GM20000 (cell line): Measurements from ENCODE around the gene DOCK10.

Experiments used
- DNase-seq: peaks from one replicate; pipeline ENCODE4 v3.0.0; 2012; ENCODE audit warnings: low spot score
- TF ChIP-seq, protein P1 (sequence below): IDR thresholded peaks from 2 replicates; pipeline ENCODE4 v1.5.1; 2012; ENCODE audit warnings: mild to moderate bottlenecking, control low read depth; ENCODE audit errors: extremely low read depth, missing control alignments

The DOCK10 gene

DNA sequence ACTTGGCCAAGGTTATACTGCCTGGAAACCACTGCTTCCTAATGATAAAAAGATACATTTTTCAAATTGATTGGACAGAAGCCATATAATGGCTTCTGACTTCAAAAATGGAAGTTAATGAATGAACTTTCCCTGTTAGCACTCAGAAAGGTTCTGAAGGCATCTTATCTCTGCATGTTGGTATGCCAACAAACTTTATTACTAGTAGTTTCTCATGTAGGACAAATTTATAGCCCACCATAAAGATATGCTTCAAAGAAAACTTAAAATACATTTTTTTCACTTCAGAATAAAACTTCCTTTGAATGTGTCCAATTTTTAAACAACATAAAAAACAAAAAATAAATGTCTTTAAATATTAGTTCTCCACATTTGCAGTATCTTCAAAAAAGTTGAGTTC is 10.0 kb downstream of the DOCK10 start:
- DNase-seq: no peak
- TF ChIP-seq, protein P1, sequence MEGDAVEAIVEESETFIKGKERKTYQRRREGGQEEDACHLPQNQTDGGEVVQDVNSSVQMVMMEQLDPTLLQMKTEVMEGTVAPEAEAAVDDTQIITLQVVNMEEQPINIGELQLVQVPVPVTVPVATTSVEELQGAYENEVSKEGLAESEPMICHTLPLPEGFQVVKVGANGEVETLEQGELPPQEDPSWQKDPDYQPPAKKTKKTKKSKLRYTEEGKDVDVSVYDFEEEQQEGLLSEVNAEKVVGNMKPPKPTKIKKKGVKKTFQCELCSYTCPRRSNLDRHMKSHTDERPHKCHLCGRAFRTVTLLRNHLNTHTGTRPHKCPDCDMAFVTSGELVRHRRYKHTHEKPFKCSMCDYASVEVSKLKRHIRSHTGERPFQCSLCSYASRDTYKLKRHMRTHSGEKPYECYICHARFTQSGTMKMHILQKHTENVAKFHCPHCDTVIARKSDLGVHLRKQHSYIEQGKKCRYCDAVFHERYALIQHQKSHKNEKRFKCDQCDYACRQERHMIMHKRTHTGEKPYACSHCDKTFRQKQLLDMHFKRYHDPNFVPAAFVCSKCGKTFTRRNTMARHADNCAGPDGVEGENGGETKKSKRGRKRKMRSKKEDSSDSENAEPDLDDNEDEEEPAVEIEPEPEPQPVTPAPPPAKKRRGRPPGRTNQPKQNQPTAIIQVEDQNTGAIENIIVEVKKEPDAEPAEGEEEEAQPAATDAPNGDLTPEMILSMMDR: no peak

DNA sequence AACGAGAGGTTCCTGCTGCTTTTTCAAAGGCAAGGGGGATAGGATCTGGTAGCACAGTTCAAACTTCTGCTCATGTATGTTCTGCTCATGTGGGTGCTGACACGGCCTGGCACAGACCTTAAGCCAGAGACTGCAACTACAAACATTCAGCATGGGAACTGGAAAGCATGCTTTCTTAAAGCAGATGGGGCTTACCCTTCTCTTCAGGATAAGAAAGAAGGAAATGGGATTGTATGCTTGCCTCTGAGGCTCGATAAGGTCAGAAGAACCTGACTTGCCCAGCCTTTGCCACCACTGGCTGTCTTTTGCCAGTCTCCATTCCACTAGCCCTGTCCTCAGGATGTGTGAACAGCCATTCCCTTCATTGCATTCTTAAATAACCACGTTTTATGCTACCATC is 10.7 kb downstream of the DOCK10 start:
- no peak for DNase-seq
- TF ChIP-seq, protein P1: no peak

DNA sequence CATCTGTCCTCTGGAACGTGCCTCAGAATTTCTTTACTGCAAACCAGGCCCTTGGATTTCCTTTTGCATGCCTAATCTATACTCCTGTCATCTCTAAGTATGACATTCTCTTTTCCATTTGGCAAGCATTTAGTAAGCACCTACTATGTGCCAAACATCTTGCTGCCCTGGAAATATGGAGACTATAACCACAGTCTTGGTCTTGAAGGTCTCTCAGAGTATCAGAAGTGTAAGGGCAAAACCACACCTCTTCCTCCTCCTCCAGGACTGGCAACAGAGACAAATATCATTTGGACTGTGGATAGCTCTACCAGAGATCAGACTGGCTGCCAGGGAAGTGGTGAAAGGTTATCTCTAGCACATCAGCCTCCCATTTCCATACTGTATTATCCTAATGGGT is 11.4 kb downstream of the DOCK10 start:
- DNase-seq: no peak
- TF ChIP-seq, protein P1: no peak

DNA sequence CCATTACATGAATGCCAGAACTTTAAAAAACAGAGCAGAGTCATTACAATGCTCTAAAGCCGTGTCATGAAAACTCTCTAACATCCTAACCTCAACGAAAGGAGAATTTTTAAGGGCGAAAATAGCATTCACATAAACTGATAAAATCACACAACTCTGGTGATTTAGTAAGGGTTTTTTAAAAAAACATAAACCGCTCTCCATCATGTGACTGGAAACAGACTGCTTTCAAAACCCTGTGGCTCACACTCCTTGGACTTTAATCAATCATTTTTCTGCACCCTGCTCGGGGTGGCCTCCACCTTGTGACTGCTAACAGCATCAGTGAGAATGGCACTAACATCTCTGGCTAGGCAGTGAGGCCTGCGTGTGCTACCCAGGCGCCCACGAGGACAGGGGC is 12.1 kb downstream of the DOCK10 start:
- DNase-seq: no peak
- TF ChIP-seq, protein P1: no peak

DNA sequence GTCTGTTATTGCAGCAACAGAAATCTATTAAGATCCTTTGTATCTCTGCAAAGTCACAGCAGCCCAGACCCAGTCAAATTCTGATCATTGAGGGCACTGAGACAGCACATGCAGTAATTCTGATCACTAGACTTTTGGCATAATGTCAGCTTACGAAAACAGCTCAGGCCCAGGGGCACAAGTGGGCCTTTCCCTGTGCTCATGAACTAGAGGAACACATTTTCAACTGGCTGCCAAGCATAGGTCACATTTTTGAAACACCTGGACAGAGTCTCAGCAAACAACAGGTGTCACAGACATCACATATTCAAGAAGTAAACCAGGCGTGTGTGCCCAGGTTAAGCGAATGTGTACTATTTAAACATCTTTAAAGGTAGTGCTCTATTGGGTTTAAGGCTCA is 13.7 kb downstream of the DOCK10 start:
- DNase-seq: no peak
- TF ChIP-seq, protein P1: no peak

DNA sequence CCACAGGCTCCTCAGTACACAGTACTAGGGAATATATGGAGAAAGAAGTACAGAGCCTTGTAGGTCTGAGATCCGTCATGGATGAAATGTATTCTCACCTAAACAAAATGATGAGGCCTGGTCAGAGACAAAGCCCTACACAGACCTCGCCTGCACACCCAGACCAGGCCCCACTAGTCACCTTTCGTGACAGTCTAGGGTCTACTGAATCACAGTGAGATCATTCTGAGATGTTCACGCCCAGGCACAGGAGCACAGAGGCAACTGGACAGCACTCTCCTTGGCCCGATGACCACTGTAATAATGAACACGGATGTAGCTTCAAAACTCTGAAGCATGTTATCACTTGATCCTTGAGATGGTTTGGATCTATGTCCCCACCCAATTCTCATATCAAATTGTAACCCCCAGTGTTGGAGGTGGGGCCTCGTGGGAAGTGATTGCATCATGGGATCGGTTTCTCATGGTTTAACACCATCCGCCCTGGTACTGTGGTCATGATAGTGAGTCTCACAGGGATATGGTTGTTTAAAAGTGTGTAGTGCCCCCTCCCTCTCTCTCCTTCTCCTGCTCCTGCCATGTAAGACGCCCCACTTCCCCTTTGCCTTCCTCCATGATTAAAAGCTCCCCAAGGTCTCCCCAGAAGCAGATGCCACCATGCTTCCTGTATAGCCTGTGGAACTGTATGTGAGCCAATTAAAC is 15.1 kb downstream of the DOCK10 start:
- TF ChIP-seq, protein P1: no peak
- DNase-seq: no peak

DNA sequence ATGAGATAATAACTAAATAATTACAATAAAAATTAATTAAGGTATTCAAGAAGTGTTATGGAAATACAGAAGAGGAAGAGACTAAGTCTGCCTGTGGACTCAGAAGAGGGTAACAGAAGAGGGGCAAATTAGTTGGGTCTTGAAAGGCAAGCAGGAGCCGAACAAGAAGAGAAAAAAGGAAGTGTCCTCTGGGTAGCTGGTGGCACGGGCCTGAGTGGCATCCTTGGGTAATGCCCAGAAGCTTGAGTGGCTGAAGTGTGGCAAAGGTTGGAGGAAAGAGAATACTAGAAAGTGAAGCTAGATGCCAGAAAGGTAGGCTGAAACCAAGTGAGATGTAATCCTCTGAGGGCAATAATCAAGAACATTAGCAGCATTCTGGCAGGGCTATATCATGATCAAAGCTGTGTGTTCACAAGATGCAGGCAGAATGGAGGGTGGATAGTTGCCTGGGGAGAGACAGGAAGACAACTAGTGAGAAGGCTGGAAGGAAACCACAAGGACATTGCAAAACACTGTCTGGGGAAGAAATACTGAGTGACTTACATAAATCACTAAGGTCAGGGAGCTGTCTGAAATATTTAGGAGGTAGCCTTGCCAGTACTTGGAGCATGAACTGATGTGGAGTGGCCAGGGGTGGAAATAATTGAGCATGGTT is 16.2 kb downstream of the DOCK10 start:
- TF ChIP-seq, protein P1: no peak
- DNase-seq: no peak
